22Rv1 (cell line): ENCODE measurements around the gene ADRA1B.
A peak's percentile ranks its signal among the peaks of the same experiment; 100 is the strongest.
"Not testable (repeated sequence)": the region's sequence is repeated elsewhere in the genome, so short reads cannot be mapped to it uniquely, and the experiment has no call there.

Source experiments
- ZFX ChIP-seq: fragments of 450-650 bp; IDR thresholded peaks from 2 replicates; pipeline ENCODE4 v1.6.1; 2017; ENCODE audit warnings: antibody characterized with exemption, borderline replicate concordance
- TF ChIP-seq, protein P1 (sequence below): fragments of 450-650 bp; IDR thresholded peaks from 2 replicates; pipeline ENCODE4 v1.5.1; 2017; ENCODE audit warnings: mild to moderate bottlenecking

DNA sequence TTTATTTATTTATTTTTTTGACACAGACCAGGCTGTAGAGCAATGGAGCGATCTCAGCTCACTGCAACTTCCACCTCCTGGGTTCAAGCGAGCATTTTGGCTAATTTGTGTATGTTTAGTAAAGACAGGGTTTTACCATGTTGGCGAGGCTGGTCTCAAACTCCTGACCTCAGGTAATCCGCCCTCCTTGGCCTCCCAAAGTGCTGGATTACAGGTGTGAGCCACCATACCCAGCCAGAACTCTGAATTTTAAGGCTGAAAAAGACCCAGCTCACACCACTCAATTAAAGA, 49.5 kb downstream of the ADRA1B start:
- TF ChIP-seq, protein P1, sequence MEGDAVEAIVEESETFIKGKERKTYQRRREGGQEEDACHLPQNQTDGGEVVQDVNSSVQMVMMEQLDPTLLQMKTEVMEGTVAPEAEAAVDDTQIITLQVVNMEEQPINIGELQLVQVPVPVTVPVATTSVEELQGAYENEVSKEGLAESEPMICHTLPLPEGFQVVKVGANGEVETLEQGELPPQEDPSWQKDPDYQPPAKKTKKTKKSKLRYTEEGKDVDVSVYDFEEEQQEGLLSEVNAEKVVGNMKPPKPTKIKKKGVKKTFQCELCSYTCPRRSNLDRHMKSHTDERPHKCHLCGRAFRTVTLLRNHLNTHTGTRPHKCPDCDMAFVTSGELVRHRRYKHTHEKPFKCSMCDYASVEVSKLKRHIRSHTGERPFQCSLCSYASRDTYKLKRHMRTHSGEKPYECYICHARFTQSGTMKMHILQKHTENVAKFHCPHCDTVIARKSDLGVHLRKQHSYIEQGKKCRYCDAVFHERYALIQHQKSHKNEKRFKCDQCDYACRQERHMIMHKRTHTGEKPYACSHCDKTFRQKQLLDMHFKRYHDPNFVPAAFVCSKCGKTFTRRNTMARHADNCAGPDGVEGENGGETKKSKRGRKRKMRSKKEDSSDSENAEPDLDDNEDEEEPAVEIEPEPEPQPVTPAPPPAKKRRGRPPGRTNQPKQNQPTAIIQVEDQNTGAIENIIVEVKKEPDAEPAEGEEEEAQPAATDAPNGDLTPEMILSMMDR = peak; percentile 36
- TF ChIP-seq ZFX = not testable (repeated sequence)
